GM21423 (cell line): ENCODE results near the gene GPR183.

Source experiments
- ATAC-seq: cut with Tn5 transposase; IDR thresholded peaks from one replicate; pipeline ENCODE4 v1.9.1; 2021; ENCODE audit warnings: mild to moderate bottlenecking, moderate library complexity; ENCODE audit not compliant: unreplicated experiment

GPR183 gene

GRCh38 chr13:99307247-99307646 is at the start of gene GPR183:
TSS of gene GPR183 (minus strand) at chr13:99307399. CDS start at chr13:99296145, 11,254 bp downstream.
- peak; percentile 55 for ATAC-seq

- peak; percentile 56 for ATAC-seq
These were observed 49.3 kb upstream of the GPR183 start for GRCh38 chr13:99356262-99357091.

- ATAC-seq: no peak
These were observed 48.7 kb upstream of the GPR183 start for GRCh38 chr13:99356012-99356261.

- ATAC-seq: no peak
These were observed 48.2 kb upstream of the GPR183 start for GRCh38 chr13:99355267-99356011.

GRCh38 chr13:99354371-99354951 is 47.3 kb upstream of the GPR183 start:
- ATAC-seq: no peak

- no peak for ATAC-seq
These were observed 46.6 kb upstream of the GPR183 start for GRCh38 chr13:99353836-99354235.

- no peak for ATAC-seq
These were observed 46.0 kb upstream of the GPR183 start for GRCh38 chr13:99353246-99353600.

- ATAC-seq: no peak
These were observed 45.4 kb upstream of the GPR183 start for GRCh38 chr13:99352351-99353245.

- peak; percentile 21 for ATAC-seq
These were observed 44.6 kb upstream of the GPR183 start for GRCh38 chr13:99351772-99352171.

- no peak for ATAC-seq
These were observed 43.0 kb upstream of the GPR183 start for GRCh38 chr13:99350191-99350590.

GRCh38 chr13:99347911-99348451 is 40.8 kb upstream of the GPR183 start:
- ATAC-seq: peak; percentile 44

- peak; percentile 3 for ATAC-seq
These were observed 40.2 kb upstream of the GPR183 start for GRCh38 chr13:99347335-99347878.

GRCh38 chr13:99346335-99347042 is 39.3 kb upstream of the GPR183 start:
- ATAC-seq: no peak

GRCh38 chr13:99345345-99345744 is 38.1 kb upstream of the GPR183 start:
- ATAC-seq: no peak

GRCh38 chr13:99344610-99345208 is 37.5 kb upstream of the GPR183 start:
- ATAC-seq: no peak

GRCh38 chr13:99342723-99343315 is 35.6 kb upstream of the GPR183 start:
- ATAC-seq: no peak

- ATAC-seq: no peak
These were observed 34.9 kb upstream of the GPR183 start for GRCh38 chr13:99341969-99342722.

GRCh38 chr13:99340638-99341037 is 33.4 kb upstream of the GPR183 start:
- ATAC-seq: no peak
